Adrenal gland (tissue), 12 donors: ENCODE results near the gene ARFGEF3. TPM values are rescaled to one million over a fixed set of nuclear protein-coding genes. Genes with fewer than 3 reads are reported as not detected.

ENCODE experiments used
- DNase-seq, 7 donors: peaks; one replicate each; pipeline ENCODE4 v3.0.0-alpha.2; 2019 to 2020
- H3K27ac ChIP-seq, 5 donors: fragments of 200-600 bp; sonication (generic) in 4 of 5; 1 replicate in 3 of 5; 2 replicates in 2 of 5; pipeline versions ENCODE4 v1.5.1 to v1.8.0; 2016 to 2020; ENCODE audit warnings: mild to moderate bottlenecking in 1 of 5
- H3K27me3 ChIP-seq: fragments of 200-600 bp; 2 replicates; pipeline ENCODE4 v1.8.0; 2021
- H3K36me3 ChIP-seq, 2 donors: fragments of 200-600 bp; replicated peaks in 1 of 2; 1 replicate in 1 of 2; 2 replicates in 1 of 2; pipeline versions ENCODE4 v1.5.1 to v1.8.0; 2018 to 2022
- H3K4me1 ChIP-seq, 2 donors: fragments of 200-600 bp; replicated peaks in 1 of 2; 1 replicate in 1 of 2; 2 replicates in 1 of 2; pipeline versions ENCODE4 v1.5.1 to v1.8.0; 2018 to 2021
- H3K4me3 ChIP-seq, 4 donors: fragments of 200-600 bp; sonication (generic) in 3 of 4; one replicate each; pipeline ENCODE4 v1.5.1; 2016 to 2018
- H3K9me3 ChIP-seq, 3 donors: fragments of 200-600 bp; sonication (generic) in 1 of 3; replicated peaks in 1 of 3; 1 replicate in 2 of 3; 2 replicates in 1 of 3; pipeline versions ENCODE4 v1.5.1 to v1.8.0; 2016 to 2021
- POLR2A ChIP-seq, 2 donors: fragments of 450-650 bp; IDR thresholded peaks; one replicate each; pipeline ENCODE4 v1.6.1; 2017; ENCODE audit warnings: antibody characterized with exemption in 2 of 2, mild to moderate bottlenecking in 2 of 2, moderate library complexity in 1 of 2
- WGBS, 4 donors: extraction: QIAGEN DNeasy Blood & Tissue Kit in 2 of 4; methylation state at CpG; one replicate each; pipeline versions ENCODE4 v1.1.5 to v1.1.7; 2013 to 2017; 5-methylcytosine and 5-hydroxymethylcytosine counted together
- intact Hi-C, 2 donors: fragments of 100-400 bp; cut with DNase I; formaldehyde crosslinking; loops; one replicate each; pipeline versions ENCODE4 v1.14.1 to v1.15.0; 2022 to 2023
- polyA plus RNA-seq, 3 donors: library from polyadenylated mRNA; stranded (reverse); fragments of 200-250 nt in 2 of 3; fragments of 350-450 nt in 1 of 3; fragmentation: Illumina TruSeq in 1 of 3; extraction: RNeasy Lipid Tissue Mini Kit (QIAGEN cat#74804) in 1 of 3; gene quantifications; one replicate each; pipeline ENCODE4 v1.2.3, GENCODE V29; 2013 to 2014
- total RNA-seq, 9 donors: library from RNA; depleted of rRNA in 4 of 9; stranded (reverse); fragments of >200 nt in 4 of 9; fragments of 120-200 nt in 1 of 9; fragmentation: NEBNext Ultra II Directional in 1 of 9; extraction: Animal tissue kit (Norgen Biotek cat#: 25700) in 1 of 9; gene quantifications; one replicate each; pipeline versions ENCODE4 v1.1.0 to v1.2.4, GENCODE V29; 2013 to 2023
- TF ChIP-seq, protein P1 (sequence below), 6 experiments: fragments of 450-650 bp in 4 of 6; fragments of 200-600 bp in 2 of 6; sonication (generic) in 1 of 6; IDR thresholded peaks; 1 replicate in 5 of 6; 2 replicates in 1 of 6; pipeline versions ENCODE4 v1.5.1 to v1.8.0; 2016 to 2021; ENCODE audit warnings: antibody characterized with exemption in 6 of 6, mild to moderate bottlenecking in 2 of 6, moderate library complexity in 1 of 6
- donor health status: healthy with polysubstance abuse.
- donor health status: Bipolar disorder and iron deficiency.
- donor health status: DM: yes; HTN: yes; CAD: no.
- donor health status: DM: no; HTN: no; CAD: no.
- donor health status: DM: no; HTN: no; CAD: no.
- donor health status: DM: yes; HTN: yes; CAD: no.

The ARFGEF3 gene
- total and polyA plus RNA-seq, 12 donors, result 0.06 to 10.9 (median 0.91) TPM; not detected in 1

DNA sequence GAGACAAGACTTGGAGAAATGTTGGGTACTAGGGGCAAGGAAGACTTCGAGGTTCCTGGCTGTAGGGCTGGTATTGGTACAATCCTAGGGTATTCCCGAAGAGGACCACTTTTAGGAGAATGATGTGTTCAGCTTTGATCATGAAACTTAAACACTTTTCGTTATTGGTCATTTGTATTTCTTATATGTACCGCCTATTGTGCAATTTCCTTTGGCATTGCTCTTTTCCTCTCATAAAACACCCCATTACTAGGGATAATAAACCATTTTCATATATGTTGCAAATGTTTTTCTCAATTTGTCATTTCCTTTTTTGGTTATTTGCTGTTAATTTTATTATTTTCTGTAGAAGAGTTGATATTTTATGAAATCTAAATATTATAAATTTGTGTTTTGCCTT is 18.9 kb upstream of the ARFGEF3 start:
- no peak overlapping the region for H3K4me3 ChIP-seq
- no peaks in the 10 kb centered on the region for H3K4me1 ChIP-seq
- DNase-seq, result no peak
- no peaks in the 10 kb centered on the region for H3K9me3 ChIP-seq
- H3K27ac ChIP-seq, result no peak overlapping the region
- WGBS, 4 donors, result 71 to 75% (median 73%) methylated on average over 4 of the region's 4 CpGs
- no peaks in the 10 kb centered on the region for H3K36me3 ChIP-seq
- TF ChIP-seq, protein P1, sequence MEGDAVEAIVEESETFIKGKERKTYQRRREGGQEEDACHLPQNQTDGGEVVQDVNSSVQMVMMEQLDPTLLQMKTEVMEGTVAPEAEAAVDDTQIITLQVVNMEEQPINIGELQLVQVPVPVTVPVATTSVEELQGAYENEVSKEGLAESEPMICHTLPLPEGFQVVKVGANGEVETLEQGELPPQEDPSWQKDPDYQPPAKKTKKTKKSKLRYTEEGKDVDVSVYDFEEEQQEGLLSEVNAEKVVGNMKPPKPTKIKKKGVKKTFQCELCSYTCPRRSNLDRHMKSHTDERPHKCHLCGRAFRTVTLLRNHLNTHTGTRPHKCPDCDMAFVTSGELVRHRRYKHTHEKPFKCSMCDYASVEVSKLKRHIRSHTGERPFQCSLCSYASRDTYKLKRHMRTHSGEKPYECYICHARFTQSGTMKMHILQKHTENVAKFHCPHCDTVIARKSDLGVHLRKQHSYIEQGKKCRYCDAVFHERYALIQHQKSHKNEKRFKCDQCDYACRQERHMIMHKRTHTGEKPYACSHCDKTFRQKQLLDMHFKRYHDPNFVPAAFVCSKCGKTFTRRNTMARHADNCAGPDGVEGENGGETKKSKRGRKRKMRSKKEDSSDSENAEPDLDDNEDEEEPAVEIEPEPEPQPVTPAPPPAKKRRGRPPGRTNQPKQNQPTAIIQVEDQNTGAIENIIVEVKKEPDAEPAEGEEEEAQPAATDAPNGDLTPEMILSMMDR (IDR thresholded peaks at IDR 0.05), result no peak
- no peak for TF ChIP-seq POLR2A (IDR thresholded peaks at IDR 0.05)
- H3K27me3 ChIP-seq, result no peaks in the 10 kb centered on the region
- intact Hi-C loops, result no loop called here

DNA sequence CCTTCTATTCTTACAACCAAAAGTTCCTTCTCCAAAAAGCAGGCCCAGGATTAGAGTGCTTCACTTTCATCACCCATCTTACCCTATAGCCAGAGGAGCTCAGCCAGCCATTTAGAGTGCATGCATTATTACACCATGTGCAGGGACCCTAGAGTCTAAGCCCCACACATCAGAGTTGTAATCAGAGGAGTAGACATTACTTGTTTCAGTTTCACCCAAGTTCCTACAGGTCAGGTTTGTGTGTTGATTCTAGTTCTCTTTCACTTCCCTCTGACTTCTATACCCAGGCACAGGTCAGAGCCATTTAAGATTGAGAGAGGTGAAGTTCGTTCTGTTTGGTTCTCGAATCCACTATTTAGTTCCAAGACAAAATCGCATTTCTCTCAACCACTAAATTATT is 16.3 kb upstream of the ARFGEF3 start:
- intact Hi-C loops, result no loop called here
- Histone ChIP-seq H3K27me3 (no peaks in the 10 kb centered on the region), H3K9me3 (no peaks in the 10 kb centered on the region), H3K4me1 (no peaks in the 10 kb centered on the region), H3K4me3 (no peak overlapping the region), H3K27ac (no peak overlapping the region), H3K36me3 (no peaks in the 10 kb centered on the region)
- 70 to 81% (median 78%) methylated on average over 3 of the region's 3 CpGs for WGBS, 4 donors
- no peak for DNase-seq
- TF ChIP-seq POLR2A (IDR thresholded peaks at IDR 0.05), result no peak
- TF ChIP-seq, protein P1 (IDR thresholded peaks at IDR 0.05), result no peak

DNA sequence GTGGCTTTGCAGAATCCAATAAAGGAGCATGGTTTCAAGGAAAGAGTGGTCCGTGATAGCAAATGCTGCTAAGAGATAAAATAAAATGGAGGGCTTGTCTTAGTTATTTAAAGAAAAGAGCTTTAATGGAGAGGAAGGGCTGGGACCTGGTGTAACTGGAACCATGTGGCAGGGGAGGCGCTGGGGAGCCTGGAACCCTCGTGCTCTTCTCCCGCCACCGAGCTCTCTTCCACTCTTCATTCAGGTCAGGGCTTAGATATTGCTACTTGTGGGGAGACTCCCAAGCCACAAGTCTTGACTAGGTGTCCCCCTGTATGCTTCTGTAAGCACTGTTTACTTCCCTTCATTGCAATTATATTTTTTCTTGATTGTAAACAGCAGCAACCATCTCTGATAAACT is 15.2 kb upstream of the ARFGEF3 start:
- intact Hi-C loops, result no loop called here
- DNase-seq, result no peak
- 73 to 84% (median 80%) methylated on average over 5 of the region's 5 CpGs for WGBS, 4 donors
- Histone ChIP-seq H3K4me3 (no peak overlapping the region), H3K4me1 (no peaks in the 10 kb centered on the region), H3K9me3 (no peaks in the 10 kb centered on the region), H3K36me3 (no peaks in the 10 kb centered on the region), H3K27me3 (no peaks in the 10 kb centered on the region), H3K27ac (no peak overlapping the region)
- no peak for TF ChIP-seq POLR2A (IDR thresholded peaks at IDR 0.05)
- TF ChIP-seq, protein P1 (IDR thresholded peaks at IDR 0.05), result no peak

DNA sequence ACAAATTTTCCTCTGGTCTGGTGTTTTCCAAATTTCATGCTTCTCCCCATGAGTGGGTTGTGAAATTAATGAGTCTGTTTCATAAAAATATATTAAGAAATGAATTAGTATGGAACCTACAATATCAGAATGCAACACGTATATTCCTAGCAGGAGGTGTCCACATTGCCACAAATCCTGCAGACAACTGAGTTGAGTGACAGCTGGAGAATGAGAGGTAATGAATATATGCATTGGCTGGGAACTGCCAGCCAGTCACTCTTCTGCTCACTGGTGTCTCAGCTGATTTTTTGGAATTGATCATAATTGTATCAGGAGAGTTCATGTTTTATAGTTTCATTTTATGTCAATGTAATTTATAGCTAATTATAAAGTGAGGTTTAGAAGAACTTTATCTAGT is 6.3 kb upstream of the ARFGEF3 start:
- H3K4me3 ChIP-seq, result no peak overlapping the region
- peaks cover 0 to 4% (median 0%) of the 10 kb centered on the region in 3 donors for H3K9me3 ChIP-seq
- H3K4me1 ChIP-seq, result no peaks in the 10 kb centered on the region
- no peaks in the 10 kb centered on the region for H3K36me3 ChIP-seq
- DNase-seq, result no peak
- intact Hi-C loops, result no loop called here
- 38 to 56% (median 55%) methylated on average over 1 of the region's 1 CpG for WGBS, 4 donors
- H3K27me3 ChIP-seq, result peaks cover 22% of the 10 kb centered on the region
- no peak for TF ChIP-seq POLR2A (IDR thresholded peaks at IDR 0.05)
- TF ChIP-seq, protein P1 (IDR thresholded peaks at IDR 0.05), result no peak
- H3K27ac ChIP-seq, result no peak overlapping the region
